IMR-90 (cell line): ENCODE data around the gene DCUN1D5. TPM values are rescaled to one million over a fixed set of nuclear protein-coding genes. Genes with fewer than 3 reads are reported as not detected.

Source experiments
- ATAC-seq: fragments of 200-7000 bp; cut with Tn5 transposase; 2 replicates; pipeline ENCODE4 v1.9.1; 2020; ENCODE audit warnings: low read depth, mild to moderate bottlenecking, moderate library complexity
- BruUV-seq: library from RNA; stranded (reverse); fragments of 400-500 nt; replicated peaks from 2 replicates; lab custom pipeline; 2021; lab: Mats Ljungman, UMichigan
- CTCF ChIA-PET: fragments of 300-600 bp; formaldehyde crosslinking; extraction: SDS; loops from one replicate; lab custom pipeline; 2021; ENCODE audit warnings: antibody characterized with exemption; lab: Yijun Ruan, JAX
- POLR2A ChIA-PET: fragments of 300-600 bp; sonication (Branson Sonifier 250); formaldehyde crosslinking; loops from one replicate; lab custom pipeline; 2022; ENCODE audit warnings: antibody characterized with exemption; ENCODE audit not compliant: unreplicated experiment; lab: Charles Lee
- DNase-seq: peaks from one replicate; pipeline ENCODE4 v3.0.0; 2013
- H2AFZ ChIP-seq: replicated peaks from 2 replicates; pipeline ENCODE3; 2013; ENCODE audit warnings: low read length, mild to moderate bottlenecking; ENCODE audit not compliant: poor library complexity
- H2AK5ac ChIP-seq: 2 replicates; pipeline ENCODE4 v1.6.1; 2013; ENCODE audit warnings: low read depth, low read length, inconsistent platforms
- H2AK9ac ChIP-seq: replicated peaks from 2 replicates; pipeline ENCODE3; 2013; ENCODE audit warnings: mild to moderate bottlenecking, low read depth, low read length, moderate library complexity; ENCODE audit not compliant: poor library complexity
- H2BK120ac ChIP-seq: 2 replicates; pipeline ENCODE4 v1.6.1; 2013; ENCODE audit warnings: low read depth, low read length, inconsistent platforms
- H2BK15ac ChIP-seq: 3 replicates; pipeline ENCODE4 v1.6.1; 2013; ENCODE audit warnings: low read depth, low read length, inconsistent platforms
- H2BK20ac ChIP-seq: 2 replicates; pipeline ENCODE4 v1.6.1; 2013; ENCODE audit warnings: low read depth, mild to moderate bottlenecking, inconsistent platforms, low read length, moderate library complexity
- H2BK5ac ChIP-seq: 2 replicates; pipeline ENCODE4 v1.6.1; 2013; ENCODE audit warnings: mild to moderate bottlenecking, low read depth, low read length, inconsistent platforms; ENCODE audit not compliant: poor library complexity, severe bottlenecking
- H3K14ac ChIP-seq: replicated peaks from 2 replicates; pipeline ENCODE4 v1.6.1; 2013; ENCODE audit warnings: low read depth, low read length, inconsistent platforms
- H3K18ac ChIP-seq: 2 replicates; pipeline ENCODE4 v1.6.1; 2013; ENCODE audit warnings: low read depth, low read length, control low read depth
- H3K23ac ChIP-seq: 2 replicates; pipeline ENCODE4 v1.6.1; 2013; ENCODE audit warnings: low read depth, low read length, inconsistent platforms
- H3K27ac ChIP-seq: 2 replicates; pipeline ENCODE4 v1.5.1; 2013; ENCODE audit warnings: mild to moderate bottlenecking, control low read depth, low read length; ENCODE audit not compliant: insufficient read depth
- H3K27me3 ChIP-seq: 2 replicates; pipeline ENCODE4 v1.6.1; 2013; ENCODE audit warnings: low read length; ENCODE audit not compliant: control insufficient read depth, insufficient read depth
- H3K36me3 ChIP-seq: 2 replicates; pipeline ENCODE4 v1.6.1; 2013; ENCODE audit warnings: low read length, mixed read lengths; ENCODE audit not compliant: control insufficient read depth, insufficient read depth
- H3K4ac ChIP-seq: 2 replicates; pipeline ENCODE4 v1.6.1; 2013; ENCODE audit warnings: low read depth, low read length, inconsistent platforms
- H3K4me1 ChIP-seq: 2 replicates; pipeline ENCODE4 v1.6.1; 2013; ENCODE audit warnings: low read length, mixed read lengths; ENCODE audit not compliant: control insufficient read depth, insufficient read depth
- H3K4me2 ChIP-seq: 2 replicates; pipeline ENCODE4 v1.6.1; 2013; ENCODE audit warnings: low read depth, mild to moderate bottlenecking, control low read depth, low read length, moderate library complexity
- H3K4me3 ChIP-seq: 2 replicates; pipeline ENCODE4 v1.5.1; 2013; ENCODE audit warnings: low read depth, mild to moderate bottlenecking, control low read depth, low read length, moderate library complexity; ENCODE audit not compliant: insufficient read depth
- H3K56ac ChIP-seq: 2 replicates; pipeline ENCODE4 v1.6.1; 2013; ENCODE audit warnings: low read length, inconsistent platforms; ENCODE audit not compliant: insufficient read depth; ENCODE audit errors: extremely low read depth
- H3K79me1 ChIP-seq, 2 experiments: 2 replicates each; pipeline ENCODE4 v1.6.1; 2013; ENCODE audit warnings: low read length in 2 of 2, inconsistent platforms in 1 of 2, low read depth in 1 of 2
- H3K9ac ChIP-seq: 2 replicates; pipeline ENCODE4 v1.6.1; 2013; ENCODE audit warnings: low read depth, low read length, control low read depth
- H3K9me1 ChIP-seq: 2 replicates; pipeline ENCODE4 v1.6.1; 2013; ENCODE audit warnings: low read length, inconsistent platforms; ENCODE audit not compliant: insufficient read depth
- H3K9me3 ChIP-seq: 2 replicates; pipeline ENCODE4 v1.6.1; 2013; ENCODE audit warnings: low read length; ENCODE audit not compliant: control insufficient read depth, insufficient read depth
- H4K20me1 ChIP-seq: 2 replicates; pipeline ENCODE4 v1.6.1; 2013; ENCODE audit warnings: low read length, inconsistent platforms; ENCODE audit not compliant: insufficient read depth
- H4K5ac ChIP-seq: 2 replicates; pipeline ENCODE4 v1.6.1; 2013; ENCODE audit warnings: mild to moderate bottlenecking, low read depth, low read length, control low read depth
- H4K8ac ChIP-seq, 2 experiments: 2 replicates each; pipeline ENCODE4 v1.6.1; 2013; ENCODE audit warnings: low read depth in 2 of 2, low read length in 2 of 2, control low read depth in 1 of 2, inconsistent platforms in 1 of 2
- H4K91ac ChIP-seq: 2 replicates; pipeline ENCODE4 v1.6.1; 2013; ENCODE audit warnings: low read depth, low read length, inconsistent platforms; ENCODE audit not compliant: insufficient read depth
- BHLHE40 ChIP-seq: fragments of 150-350 bp; IDR thresholded peaks from 2 replicates; pipeline ENCODE4 v1.6.1; 2016; ENCODE audit warnings: mild to moderate bottlenecking, low read depth, low read length
- CEBPB ChIP-seq: IDR thresholded peaks from 2 replicates; pipeline ENCODE4 v1.6.1; 2012; ENCODE audit warnings: low read depth, low read length, improper control_type of control experiment
- CHD1 ChIP-seq: IDR thresholded peaks from 2 replicates; pipeline ENCODE4 v1.6.1; 2012; ENCODE audit warnings: low read depth, low read length, improper control_type of control experiment
- CTCF ChIP-seq: conservative IDR thresholded peaks from 2 replicates; pipeline ENCODE4 v1.5.1; 2012; ENCODE audit warnings: mild to moderate bottlenecking, low read depth, low read length, improper control_type of control experiment
- ELK1 ChIP-seq: fragments of 150-350 bp; IDR thresholded peaks from 2 replicates; pipeline ENCODE4 v1.6.1; 2016; ENCODE audit warnings: low read depth, mild to moderate bottlenecking, low read length, moderate library complexity, borderline replicate concordance
- FOS ChIP-seq: fragments of 150-350 bp; IDR thresholded peaks from 2 replicates; pipeline ENCODE4 v1.6.1; 2016; ENCODE audit warnings: low read depth, low read length
- MAFK ChIP-seq: IDR thresholded peaks from 2 replicates; pipeline ENCODE4 v1.6.1; 2012; ENCODE audit warnings: low read depth, low read length, improper control_type of control experiment
- MAZ ChIP-seq: IDR thresholded peaks from 2 replicates; pipeline ENCODE4 v1.6.1; 2012; ENCODE audit warnings: low read depth, mild to moderate bottlenecking, low read length, improper control_type of control experiment, moderate library complexity, borderline replicate concordance
- MXI1 ChIP-seq: IDR thresholded peaks from 2 replicates; pipeline ENCODE4 v1.6.1; 2012; ENCODE audit warnings: low read depth, mild to moderate bottlenecking, low read length, moderate library complexity, borderline replicate concordance
- NFE2L2 ChIP-seq: fragments of 150-350 bp; IDR thresholded peaks from 2 replicates; pipeline ENCODE4 v1.6.1; 2016; ENCODE audit warnings: low read depth, mild to moderate bottlenecking, low read length
- POLR2A ChIP-seq: IDR thresholded peaks from 2 replicates; pipeline ENCODE4 v1.6.1; 2012; ENCODE audit warnings: mild to moderate bottlenecking, low read depth, low read length
- RAD21 ChIP-seq: IDR thresholded peaks from 2 replicates; pipeline ENCODE4 v1.6.1; 2012; ENCODE audit warnings: low read length, improper control_type of control experiment
- RCOR1 ChIP-seq: IDR thresholded peaks from 2 replicates; pipeline ENCODE4 v1.6.1; 2012; ENCODE audit warnings: mild to moderate bottlenecking, low read length, improper control_type of control experiment; ENCODE audit not compliant: insufficient replicate concordance
- RFX5 ChIP-seq: IDR thresholded peaks from 2 replicates; pipeline ENCODE4 v1.8.0; 2012; ENCODE audit warnings: low read depth, mild to moderate bottlenecking, low read length, moderate library complexity
- SMC3 ChIP-seq: fragments of 150-350 bp; IDR thresholded peaks from 2 replicates; pipeline ENCODE4 v1.6.1; 2016; ENCODE audit warnings: low read depth, mild to moderate bottlenecking, antibody characterized with exemption, low read length, moderate library complexity
- USF2 ChIP-seq: fragments of 150-350 bp; IDR thresholded peaks from 2 replicates; pipeline ENCODE4 v1.6.1; 2017; ENCODE audit warnings: mild to moderate bottlenecking, antibody characterized with exemption, low read length, low read depth
- WGBS, 2 experiments: methylation state at CpG; one replicate each; pipeline versions ENCODE4 v1.1.5 to v1.1.7; 2013; ENCODE audit warnings: missing lambda C conversion rate in 2 of 2; ENCODE audit not compliant: insufficient read length in 1 of 2; ENCODE audit errors: extremely low coverage in 2 of 2; 5-methylcytosine and 5-hydroxymethylcytosine counted together
- dilution Hi-C: fragments of 300-500 bp; cut with HindIII; formaldehyde crosslinking; loops from one replicate; pipeline ENCODE4 v1.14.3; 2018; ENCODE audit warnings: low sequenced_read_pairs; ENCODE audit not compliant: unreplicated experiment
- in situ Hi-C: fragments of 300-500 bp; cut with MboI; formaldehyde crosslinking; loops from 3 replicates; pipeline ENCODE4 v1.14.3; 2019; ENCODE audit warnings: low sequenced_read_pairs, inconsistent platforms, mixed read lengths
- intact Hi-C: fragments of 100-400 bp; cut with micrococcal nuclease; formaldehyde crosslinking; loops from 2 replicates; pipeline ENCODE4 v1.10.0; 2022
- polyA plus RNA-seq, 3 experiments: library from polyadenylated mRNA; depleted of rRNA; stranded (reverse); fragments of >200 nt; gene quantifications; 2 replicates each; pipeline ENCODE4 v1.2.3, GENCODE V29; 2012; ENCODE audit warnings: low replicate concordance in 1 of 3
- total RNA-seq: library from RNA; depleted of rRNA; stranded (reverse); fragments of >200 nt; gene quantifications from 2 replicates; pipeline ENCODE4 v1.2.3, GENCODE V29; 2012

DCUN1D5 gene
- total and polyA plus RNA-seq, 2 of the 4 experiments (the other 2 are of a cell fraction) = 47.8 to 58.3 TPM

- Histone ChIP-seq H3K36me3 (peaks cover 22% of the 10 kb centered on the region), H3K9me1 (no peaks in the 10 kb centered on the region), H2AK5ac (no peak overlapping the region), H4K5ac (no peak overlapping the region), H3K27me3 (no peaks in the 10 kb centered on the region), H3K9ac (no peak overlapping the region), H4K91ac (no peak overlapping the region), H3K9me3 (no peaks in the 10 kb centered on the region), H3K4me2 (no peak overlapping the region), H3K4me1 (no peaks in the 10 kb centered on the region), H4K20me1 (peaks cover 7% of the 10 kb centered on the region; the same call in 1 of the 2 replicates), H3K14ac (no peak overlapping the region), H3K23ac (no peak overlapping the region), H2BK120ac (no peak overlapping the region), H2AK9ac (no peak overlapping the region), H2BK15ac (no peak overlapping the region), H2BK20ac (no peak overlapping the region), H3K79me1 (peaks cover 16 to 42% of the 10 kb centered on the region in 2 experiments), H2AFZ (no peak overlapping the region), H3K4ac (no peak overlapping the region), H3K56ac (no peak overlapping the region), H3K27ac (no peak overlapping the region), H3K18ac (no peak overlapping the region), H3K4me3 (no peak overlapping the region), H4K8ac (no peak overlapping the region), H2BK5ac (no peak overlapping the region)
- in situ Hi-C loops (no loop called here), intact Hi-C loops (no loop called here), dilution Hi-C loops (no loop called here)
- ChIA-PET CTCF (no interaction called here), POLR2A (no interaction called here)
- ATAC-seq = no peak
- TF ChIP-seq MXI1 (no peak), RCOR1 (no peak), CEBPB (no peak), USF2 (no peak), CTCF (no peak), RFX5 (no peak), SMC3 (no peak), BHLHE40 (no peak), MAZ (no peak), ELK1 (no peak), RAD21 (no peak), FOS (no peak), CHD1 (no peak), NFE2L2 (no peak), POLR2A (no peak), MAFK (no peak)
- no CpG with 5 or more reads among the region's 5 CpGs for WGBS, 2 experiments
- BruUV-seq = no TSS peak
- DNase-seq = no peak
Observed at GRCh38 chr11:103078710-103079109, 13.2 kb downstream of the DCUN1D5 start.
